ENCODE results near the gene GSTO1.

Gene GSTO1

DNA sequence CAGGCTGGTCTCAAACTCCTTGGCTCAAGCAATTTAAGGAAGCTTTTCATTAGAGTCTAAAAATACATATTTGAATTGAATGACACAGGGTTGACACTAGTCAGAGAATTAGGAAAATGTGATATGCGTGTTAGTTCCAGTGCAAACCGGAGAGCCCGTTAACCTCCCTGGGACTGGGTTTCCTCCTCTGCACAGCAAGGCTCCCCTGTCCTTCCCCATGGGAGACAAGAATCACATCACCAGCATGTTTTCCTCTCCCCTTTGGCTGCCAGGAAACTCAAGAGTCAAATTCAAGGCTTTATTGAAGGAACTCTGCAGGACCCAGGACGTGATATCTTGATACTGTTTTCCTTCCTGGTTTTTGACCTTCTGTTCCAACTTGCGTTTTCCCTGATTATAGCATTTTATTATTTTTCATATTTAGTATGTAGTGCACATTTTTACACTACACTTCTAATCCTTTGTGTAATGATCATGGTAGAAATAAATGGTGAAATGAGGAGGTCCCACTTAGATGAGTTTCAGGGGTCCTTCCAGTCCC, 39.2 kb downstream of the GSTO1 start:
- no peak overlapping the region for H3K4me3 ChIP-seq (ENCODE audit: control insufficient read depth, low read depth, low read length)
- no peak for TF ChIP-seq CTCF (IDR thresholded peaks at IDR 0.05; ENCODE audit: control insufficient read depth, insufficient read depth, low read depth, low read length, missing control alignments)
- no peak for DNase-seq (ENCODE audit: low read depth)

- no peak for TF ChIP-seq CTCF (IDR thresholded peaks at IDR 0.05; ENCODE audit: control insufficient read depth, insufficient read depth, low read depth, low read length, missing control alignments)
- DNase-seq (ENCODE audit: low read depth), result no peak
- H3K4me3 ChIP-seq (ENCODE audit: control insufficient read depth, low read depth, low read length), result no peak overlapping the region
These were observed 42.2 kb downstream of the GSTO1 start for GRCh38 chr10:104296687-104297436.

DNA sequence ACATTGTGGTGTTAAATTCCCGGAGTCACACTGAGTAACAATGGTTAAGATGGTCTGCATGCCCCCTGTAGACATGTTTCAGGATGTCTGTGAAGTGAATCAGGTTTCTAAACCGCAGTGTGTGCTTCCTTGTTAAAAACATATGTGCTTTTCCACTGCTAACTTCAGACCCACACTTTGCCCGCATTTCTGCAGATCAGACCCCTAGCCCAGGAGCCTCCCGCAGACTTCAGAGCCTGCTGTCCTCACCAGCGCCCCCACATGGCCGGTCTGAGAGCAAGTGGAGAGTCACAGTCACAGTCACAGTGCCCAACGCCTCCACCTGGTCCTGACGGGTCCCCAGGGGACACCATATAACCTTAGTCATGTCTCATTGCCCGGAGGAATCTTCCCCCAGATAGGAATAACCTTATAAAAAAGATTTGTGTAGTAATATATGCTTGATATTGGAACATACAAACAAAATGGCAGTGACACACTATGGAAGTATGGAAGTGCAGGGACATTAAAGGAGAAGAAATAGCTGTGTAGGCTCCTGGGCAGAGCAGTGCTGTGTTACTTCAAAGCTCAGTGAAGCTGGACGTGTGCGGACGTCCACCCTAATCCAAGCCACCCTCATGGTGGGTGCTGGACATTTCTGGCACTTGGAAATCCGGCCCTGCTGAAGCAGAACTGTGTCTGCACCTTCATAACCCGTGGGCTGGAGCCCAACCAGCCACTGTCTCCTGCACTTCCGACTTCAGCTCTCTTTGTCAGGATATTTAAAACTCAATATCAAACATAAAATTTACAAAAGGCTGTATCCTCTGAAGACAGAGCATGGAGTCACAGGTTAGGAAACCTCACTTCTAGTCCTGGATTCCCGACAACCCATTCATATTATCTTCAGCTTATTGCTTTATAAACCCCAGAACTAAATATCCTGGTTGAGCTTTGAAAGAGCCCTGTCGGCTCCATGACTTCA, 43.3 kb downstream of the GSTO1 start:
- no peak overlapping the region for H3K4me3 ChIP-seq (ENCODE audit: control insufficient read depth, low read depth, low read length)
- peak; percentile 20 for DNase-seq (ENCODE audit: low read depth)
- TF ChIP-seq CTCF (IDR thresholded peaks at IDR 0.05; ENCODE audit: control insufficient read depth, insufficient read depth, low read depth, low read length, missing control alignments), result peak; percentile 72

DNA sequence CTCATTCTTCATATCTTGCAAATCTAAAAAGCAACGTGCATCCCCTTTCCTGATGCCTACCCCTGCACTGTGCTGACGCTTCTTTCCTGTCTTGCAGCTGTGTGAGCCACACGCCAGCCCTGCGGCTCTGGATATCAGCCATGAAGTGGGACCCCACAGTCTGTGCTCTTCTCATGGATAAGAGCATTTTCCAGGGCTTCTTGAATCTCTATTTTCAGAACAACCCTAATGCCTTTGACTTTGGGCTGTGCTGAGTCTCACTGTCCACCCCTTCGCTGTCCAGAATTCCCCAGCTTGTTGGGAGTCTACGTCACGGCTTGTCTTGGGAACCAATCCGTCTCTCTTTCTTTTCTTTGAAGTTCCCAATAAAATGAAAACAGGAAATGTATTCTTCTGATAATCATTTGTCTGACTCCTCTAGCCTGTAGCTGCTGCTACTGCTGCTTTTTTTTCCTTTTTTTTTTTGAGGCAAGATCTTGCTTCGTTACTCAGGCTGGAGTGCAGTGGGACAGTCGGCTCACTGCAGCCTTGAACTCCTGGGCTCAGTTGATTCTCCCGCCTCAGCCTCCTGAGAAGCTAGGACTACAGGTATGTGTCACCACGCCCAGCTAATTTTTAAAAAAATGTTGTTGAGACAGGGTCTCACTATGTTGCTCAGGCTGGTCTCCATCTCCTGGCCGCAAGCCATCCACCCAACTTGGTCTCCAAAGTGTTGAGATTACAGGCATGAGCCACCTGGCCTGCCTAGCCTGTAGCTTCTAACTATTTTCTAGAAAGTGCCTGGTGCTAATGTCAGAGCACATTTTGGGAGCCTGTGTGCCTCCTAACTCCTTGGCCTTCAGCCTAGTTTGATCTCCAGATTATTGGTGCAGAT, 44.6 kb downstream of the GSTO1 start:
- peak; percentile 13 for DNase-seq (ENCODE audit: low read depth)
- no peak overlapping the region for H3K4me3 ChIP-seq (ENCODE audit: control insufficient read depth, low read depth, low read length)
- TF ChIP-seq CTCF (IDR thresholded peaks at IDR 0.05; ENCODE audit: control insufficient read depth, insufficient read depth, low read depth, low read length, missing control alignments), result no peak

GRCh38 chr10:104300002-104300735, 45.5 kb downstream of the GSTO1 start:
- TF ChIP-seq CTCF (IDR thresholded peaks at IDR 0.05; ENCODE audit: control insufficient read depth, insufficient read depth, low read depth, low read length, missing control alignments), result no peak
- no peak overlapping the region; the same call in 1 of the 2 replicates for H3K4me3 ChIP-seq (ENCODE audit: control insufficient read depth, low read depth, low read length)
- peak; percentile 92 for DNase-seq (ENCODE audit: low read depth)
